NCI-H524 treated with DMSO at 0.1 percent for 48 hours (cell line): Measurements from ENCODE around the gene SLU7.
A peak's percentile ranks its signal among the peaks of the same experiment; 100 is the strongest.
"Not testable (repeated sequence)": the region's sequence is repeated elsewhere in the genome, so short reads cannot be mapped to it uniquely, and the experiment has no call there.

ENCODE experiments used
- DNase-seq: peaks from one replicate; lab custom pipeline; 2025; lab: John Stamatoyannopoulos, UW

The SLU7 gene

DNA sequence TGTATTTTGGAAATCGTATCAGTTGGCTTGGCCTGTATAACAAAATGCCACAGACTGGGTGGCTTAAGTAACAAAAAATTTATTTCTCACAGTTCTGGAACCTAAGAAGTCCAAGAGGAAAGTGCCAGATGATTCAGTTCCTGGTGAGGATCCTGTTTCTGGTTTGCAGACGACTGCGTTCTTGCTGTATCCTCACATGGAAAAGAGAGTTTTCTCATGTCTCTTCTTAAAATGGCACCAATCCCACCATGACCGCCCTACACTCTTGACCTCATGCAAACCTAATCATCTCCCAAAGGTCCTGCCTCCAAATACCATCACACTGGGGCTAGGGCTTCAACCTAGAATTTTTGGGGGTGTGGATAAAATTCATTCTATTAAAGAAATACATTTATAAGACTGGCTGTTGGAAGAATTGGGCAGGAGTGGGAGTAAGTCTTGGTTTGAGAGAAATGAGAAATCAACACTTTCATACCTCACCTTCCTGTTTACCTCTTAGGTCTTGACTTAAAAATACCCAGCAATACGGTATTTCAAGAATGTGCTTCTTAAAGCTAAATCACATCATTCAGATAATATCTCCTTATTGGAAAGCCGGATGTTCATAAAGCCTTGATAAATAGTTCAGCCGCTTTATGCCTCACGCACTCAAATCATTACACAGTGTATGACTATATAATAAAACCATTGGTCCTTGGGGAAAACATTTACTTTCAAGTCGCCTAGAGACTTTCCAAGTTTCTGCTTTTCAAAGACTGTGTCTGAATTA is 31.5 kb upstream of the SLU7 start:
- no peak for DNase-seq

- no peak for DNase-seq
Measured at GRCh38 chr5:160449458-160449857, 30.6 kb upstream of the SLU7 start.

GRCh38 chr5:160448886-160449285 is 30.0 kb upstream of the SLU7 start:
- DNase-seq = peak; percentile 12

DNA sequence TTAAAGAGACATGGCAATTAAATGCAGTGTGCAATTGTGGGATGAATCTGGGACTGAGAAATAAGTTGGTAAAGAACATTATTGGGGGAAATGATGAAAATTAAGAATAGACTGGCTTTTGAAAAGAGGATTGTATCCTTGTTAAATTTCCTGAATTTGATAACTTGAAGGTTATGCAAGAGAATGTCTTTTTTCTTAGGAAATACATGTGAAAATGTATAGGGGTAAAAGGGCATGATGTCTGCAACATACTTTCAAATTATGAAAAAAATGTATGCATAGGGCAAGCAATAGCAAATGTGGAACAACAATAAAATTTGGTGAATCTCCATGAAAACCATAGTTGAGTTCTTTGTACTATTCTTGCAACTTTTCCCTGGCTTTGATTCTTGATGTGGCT is 26.9 kb upstream of the SLU7 start:
- no peak for DNase-seq

GRCh38 chr5:160445132-160445531 is 26.3 kb upstream of the SLU7 start:
- no peak for DNase-seq

DNA sequence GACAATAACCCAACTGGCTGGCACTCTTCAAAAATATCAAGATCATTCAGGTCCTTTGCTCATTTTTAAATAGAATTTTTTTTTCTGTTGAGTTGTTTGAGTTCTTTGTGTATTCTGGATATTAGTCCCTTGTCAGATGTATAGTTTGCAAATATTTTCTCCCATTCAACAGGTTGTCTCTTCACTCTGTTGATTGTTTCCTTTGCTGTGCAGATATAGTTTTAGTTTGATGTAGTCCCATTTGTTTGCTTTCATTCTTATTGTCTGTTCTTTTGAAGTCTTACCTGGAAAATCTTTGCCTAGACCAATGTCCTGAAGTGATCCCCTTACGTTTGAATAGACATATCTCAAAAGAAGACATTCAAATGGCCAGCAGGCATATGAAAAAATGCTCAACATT is 25.5 kb upstream of the SLU7 start:
- DNase-seq = no peak

DNA sequence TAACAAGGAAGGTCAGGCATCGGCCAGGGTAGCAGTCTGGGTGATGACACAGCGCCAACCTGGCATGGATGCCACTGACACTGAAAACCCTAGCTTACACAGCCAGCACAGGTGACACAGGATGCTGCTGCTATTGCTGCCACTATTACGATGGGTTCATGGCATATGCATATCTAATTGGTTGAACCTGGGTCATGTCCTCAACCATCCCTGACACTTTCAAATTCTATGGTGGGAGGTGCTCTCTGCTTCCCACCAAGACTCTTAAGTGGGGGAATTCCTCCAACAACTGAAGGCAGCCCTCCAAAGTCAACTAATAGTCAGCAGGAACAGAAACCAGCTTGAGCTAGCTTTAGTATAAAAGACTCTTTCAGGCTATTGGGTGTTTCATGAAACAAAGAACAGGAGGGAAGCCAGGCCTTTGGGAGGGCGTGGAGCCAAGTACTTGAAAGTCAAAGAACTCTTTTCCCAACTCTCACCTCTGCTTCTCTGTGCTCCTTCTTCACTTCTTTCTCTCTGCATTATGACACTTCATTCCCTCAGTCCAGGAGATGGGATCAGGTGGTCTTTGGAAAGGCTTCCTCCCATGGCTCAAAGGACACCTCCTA is 24.0 kb upstream of the SLU7 start:
- DNase-seq = no peak

DNA sequence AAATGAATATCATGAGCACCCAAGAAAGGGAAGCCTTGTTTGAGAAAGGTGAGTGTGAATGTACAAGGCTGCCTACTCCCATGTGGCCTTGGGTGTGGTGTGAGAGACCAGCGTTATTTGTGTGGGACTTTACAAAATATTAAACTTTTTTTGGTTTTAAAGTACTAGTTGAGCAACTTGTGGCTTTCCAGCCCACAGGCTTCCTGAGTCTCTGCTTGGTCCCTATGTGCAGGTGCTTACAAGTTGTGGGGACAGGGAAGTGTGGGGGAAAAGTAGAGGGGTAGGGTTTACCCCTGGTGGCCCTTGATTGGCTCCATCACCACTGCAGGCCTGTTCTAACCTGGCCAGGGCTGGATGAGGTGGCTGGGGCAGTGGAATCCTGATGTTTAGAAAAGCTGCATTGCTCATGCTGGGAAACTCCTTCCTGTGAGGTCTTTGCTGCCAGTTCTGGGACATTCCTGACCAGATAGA is 22.5 kb upstream of the SLU7 start:
- DNase-seq = no peak

GRCh38 chr5:160439205-160439600 is 20.3 kb upstream of the SLU7 start:
- DNase-seq = peak; percentile 50

DNA sequence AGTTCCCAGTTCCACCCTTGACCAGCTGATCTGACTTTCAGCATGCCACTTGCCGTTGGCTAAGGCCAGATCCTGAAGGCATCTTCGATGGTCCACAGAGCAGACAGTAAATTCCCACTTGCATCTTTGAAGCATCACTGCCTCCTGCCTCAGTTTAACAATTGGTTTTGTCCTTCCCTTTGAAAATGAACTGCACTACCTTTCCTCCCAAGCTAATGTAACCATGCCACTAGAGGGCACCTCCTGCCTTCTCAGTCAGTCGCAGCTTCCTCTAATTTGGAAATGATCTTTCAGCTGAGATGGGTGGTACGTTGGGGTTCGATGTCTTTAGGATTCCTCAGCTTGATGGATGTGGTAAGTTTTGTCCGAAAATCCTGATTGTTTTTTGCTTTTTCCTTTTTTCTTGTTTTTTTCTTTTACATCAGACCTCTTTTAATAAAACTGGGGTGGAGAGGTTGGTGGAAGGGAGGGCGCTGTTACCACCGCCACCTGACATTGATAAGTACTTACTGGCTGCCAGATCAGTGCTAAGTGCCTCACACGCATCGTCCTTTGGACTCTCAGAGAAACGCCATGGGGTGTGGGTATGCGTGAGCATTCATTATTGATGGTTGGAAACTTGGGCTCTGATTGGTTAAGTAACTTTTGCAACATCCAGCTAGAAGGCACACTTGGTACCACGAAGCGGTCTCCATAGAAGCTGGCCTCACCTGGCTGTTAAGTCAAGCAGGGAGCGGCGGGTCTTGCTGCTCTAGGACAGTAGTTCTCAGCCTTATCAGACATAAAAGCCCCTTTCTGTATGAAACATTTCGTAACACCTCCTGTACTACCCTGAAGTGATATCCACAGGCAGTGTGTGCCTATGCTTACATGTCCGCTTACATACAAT is 19.7 kb upstream of the SLU7 start:
- peak; percentile 51 for DNase-seq

- DNase-seq = no peak
Measured at GRCh38 chr5:160437271-160437670, 18.4 kb upstream of the SLU7 start.

DNA sequence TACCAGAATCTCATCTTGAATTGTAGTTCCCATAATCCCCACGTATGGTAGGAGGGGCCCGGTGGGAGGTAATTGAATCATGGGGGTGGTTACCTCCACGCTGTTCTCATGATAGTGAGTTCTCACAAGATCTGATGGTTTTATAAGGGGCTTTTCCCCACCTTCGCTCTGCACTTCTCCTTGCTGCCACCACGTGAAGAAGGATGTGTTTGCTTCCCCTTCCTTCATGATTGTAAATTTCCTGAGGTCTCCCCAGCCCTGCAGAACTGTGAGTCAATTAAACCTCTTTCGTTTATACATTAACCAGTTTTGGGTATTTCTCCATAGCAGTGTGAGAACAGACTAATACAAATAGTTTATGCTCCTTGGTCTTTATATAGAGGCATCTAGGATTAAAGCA is 17.8 kb upstream of the SLU7 start:
- not testable (repeated sequence) for DNase-seq

GRCh38 chr5:160436017-160436416 is 17.1 kb upstream of the SLU7 start:
- no peak for DNase-seq

DNA sequence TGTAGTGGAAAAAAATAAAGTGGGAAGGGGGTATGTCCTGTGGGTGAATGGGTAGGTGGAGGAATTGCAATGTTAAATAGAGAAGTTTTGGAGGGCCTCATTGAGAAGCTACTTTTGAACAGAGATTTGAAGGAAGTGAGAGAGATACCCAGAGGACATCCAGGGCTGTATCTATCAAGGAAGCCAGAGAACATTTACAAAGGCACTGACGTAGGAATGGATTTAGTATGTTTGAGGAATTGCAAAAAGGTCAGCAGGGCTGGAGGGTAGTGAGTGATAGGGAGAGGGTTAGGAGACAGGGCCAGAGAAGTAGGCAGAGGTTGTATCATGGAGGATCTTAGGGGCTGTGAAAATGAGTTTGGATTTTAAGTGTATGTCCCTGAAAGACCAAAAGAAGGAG is 16.7 kb upstream of the SLU7 start:
- DNase-seq = no peak

DNA sequence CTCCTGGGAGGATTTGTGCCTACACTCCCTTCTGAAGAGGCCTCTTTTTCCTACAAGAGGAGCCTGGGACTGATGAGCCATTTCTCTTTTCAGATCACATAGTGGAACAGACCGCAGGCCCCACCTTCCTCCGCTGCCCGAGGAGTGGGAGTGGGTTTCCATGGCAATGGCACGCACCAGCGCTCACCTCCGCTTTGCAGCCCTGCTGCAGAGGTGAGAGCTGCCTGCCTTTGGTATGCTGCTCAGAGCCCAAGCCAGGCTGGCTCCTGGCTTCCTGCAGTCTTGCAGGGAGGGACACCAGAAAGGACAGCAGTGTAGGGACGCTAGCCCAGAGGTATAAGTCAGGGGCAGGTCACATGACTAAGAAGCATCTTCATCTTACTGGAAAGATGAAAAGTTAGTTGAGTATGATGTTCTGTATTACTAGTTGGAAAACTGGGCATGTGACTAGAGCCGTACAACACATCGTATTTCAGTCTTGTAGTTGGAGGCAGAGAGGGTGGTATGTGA is 15.2 kb upstream of the SLU7 start:
- DNase-seq = no peak

- DNase-seq = no peak
Measured at GRCh38 chr5:160432787-160433186, 13.9 kb upstream of the SLU7 start.

DNA sequence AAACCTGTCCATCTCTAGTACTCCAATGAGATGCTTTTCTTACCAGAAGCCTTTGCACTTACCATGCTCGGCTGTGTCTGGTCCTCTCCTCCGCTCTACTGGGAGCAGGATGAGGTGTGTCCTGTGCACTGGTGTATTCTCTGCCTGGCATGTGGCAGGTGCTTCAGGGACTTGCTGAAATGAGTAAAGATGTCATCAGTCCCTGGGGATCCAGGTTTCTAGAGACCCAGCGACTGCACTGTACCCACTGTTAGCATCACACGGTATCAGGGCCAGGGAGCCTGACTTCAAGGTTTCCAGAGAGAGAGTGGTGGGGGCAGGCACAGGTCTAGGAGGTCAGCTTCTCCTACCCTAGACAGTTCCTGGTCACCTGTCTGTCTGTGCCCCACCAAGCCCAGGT is 13.3 kb upstream of the SLU7 start:
- DNase-seq = no peak

DNA sequence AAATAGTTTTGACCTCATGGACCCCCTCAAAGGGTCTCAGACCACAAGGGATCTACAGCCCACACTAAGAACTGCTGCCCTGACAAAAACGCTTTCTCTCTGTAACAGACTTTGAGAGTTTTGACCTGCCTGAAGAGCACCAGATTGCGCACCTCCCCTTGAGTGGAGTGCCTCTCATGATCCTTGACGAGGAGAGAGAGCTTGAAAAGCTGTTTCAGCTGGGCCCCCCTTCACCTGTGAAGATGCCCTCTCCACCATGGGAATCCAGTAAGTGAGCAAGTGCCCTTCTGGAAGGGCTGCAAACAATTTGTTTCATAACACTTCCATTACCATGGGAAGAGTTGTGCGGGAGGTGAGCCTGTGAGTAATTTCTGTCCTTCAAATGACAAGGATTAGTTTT is 8.7 kb upstream of the SLU7 start:
- peak; percentile 65 for DNase-seq

DNA sequence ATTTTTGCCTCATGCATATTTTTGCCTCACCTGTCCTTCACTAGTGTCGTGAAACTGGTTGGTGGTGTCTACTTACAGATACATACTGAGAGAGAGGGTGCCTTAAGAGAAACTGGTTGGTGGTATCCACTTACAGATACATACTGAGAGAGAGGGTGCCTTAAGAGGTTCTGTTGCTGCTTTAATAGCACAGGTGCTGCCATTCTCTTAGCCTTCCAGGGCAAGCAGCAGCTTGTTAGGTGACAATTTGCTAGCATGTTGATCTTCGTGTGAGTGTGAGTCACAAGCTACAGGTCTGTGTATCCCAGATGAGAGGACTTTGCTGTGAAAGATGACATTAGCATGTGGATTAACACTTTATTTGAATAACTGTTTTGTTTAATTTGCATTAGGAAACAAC is 4.2 kb upstream of the SLU7 start:
- DNase-seq = no peak

- peak; percentile 77 for DNase-seq
Measured at GRCh38 chr5:160421625-160422258, 2.9 kb upstream of the SLU7 start, which contains the start of gene PTTG1. PTTG1 (plus strand) TSS chr5:160421855; CDS start chr5:160422313, 458 bp downstream.

- no peak for DNase-seq
Measured at GRCh38 chr5:160420331-160420610, 1.4 kb upstream of the SLU7 start.
